OCI-M2 (cell line): ENCODE measurements around the gene FAM89A.

Experiments used
- DNase-seq: peaks from one replicate; lab custom pipeline; 2025; ENCODE audit not compliant: unreplicated experiment; lab: John Stamatoyannopoulos, UW

The FAM89A gene

DNA sequence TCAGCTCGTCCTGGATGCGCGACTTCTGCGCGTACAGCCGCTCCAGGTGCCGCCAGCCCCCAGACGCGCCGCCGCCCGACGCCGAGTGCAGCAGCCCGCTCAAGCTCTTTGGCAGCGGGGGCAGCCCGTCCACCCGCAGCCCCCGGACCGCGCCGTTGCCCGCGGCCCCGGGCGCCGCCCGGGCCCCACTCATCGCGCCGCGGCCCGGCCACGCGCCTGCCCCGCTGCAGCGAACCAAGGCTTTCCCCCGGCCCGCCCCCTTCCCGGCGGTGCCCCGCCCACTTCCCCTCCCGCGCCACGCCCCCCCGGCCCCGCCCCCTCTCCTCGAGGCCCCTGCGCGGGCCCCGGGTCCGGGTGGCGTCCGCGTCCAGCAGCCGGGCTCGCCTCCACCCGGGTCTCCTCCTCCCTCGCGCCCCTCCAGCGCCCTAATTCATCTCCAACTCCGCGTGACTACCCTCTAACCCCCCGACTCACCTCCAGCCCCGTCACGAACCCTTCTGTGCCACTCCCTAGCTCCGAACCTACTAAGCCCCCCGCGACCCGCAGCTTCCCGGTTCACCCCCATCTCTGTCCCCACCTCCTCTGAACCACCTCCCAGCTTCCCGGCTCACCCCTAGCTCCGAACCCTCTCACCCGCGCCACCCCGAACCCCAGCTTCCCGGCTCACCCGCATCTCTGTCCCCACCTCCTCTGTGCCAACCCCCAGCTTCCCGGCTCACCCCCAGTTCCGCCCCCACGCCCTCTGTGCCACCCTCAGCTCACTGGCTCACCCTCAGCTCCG lies at the start of gene FAM89A:
TSS of gene FAM89A (minus strand) at position 236 of the 781 bp plus-strand sequence. CDS start at position 193, 43 bp downstream.
- DNase-seq = no peak

DNA sequence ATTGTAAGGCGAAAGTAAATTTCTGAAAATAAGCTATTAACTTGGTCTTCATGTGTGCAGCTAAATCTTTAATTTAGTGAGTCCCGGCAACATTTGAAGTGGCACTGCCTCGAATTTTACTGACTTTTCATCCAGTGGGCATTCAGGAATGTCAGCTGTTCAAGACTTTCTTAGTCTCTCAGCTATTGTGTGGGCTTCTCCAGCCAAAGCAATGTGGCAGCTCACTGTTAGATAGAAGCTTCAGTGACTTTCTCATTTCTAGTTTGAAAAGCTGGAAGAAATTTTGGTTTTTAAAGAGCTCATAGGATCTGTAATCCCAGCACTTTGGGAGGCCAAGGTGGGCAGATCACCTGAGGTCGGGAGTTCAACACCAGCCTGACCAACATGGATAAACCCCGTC lies 44.3 kb upstream of the FAM89A start:
- no peak for DNase-seq

DNA sequence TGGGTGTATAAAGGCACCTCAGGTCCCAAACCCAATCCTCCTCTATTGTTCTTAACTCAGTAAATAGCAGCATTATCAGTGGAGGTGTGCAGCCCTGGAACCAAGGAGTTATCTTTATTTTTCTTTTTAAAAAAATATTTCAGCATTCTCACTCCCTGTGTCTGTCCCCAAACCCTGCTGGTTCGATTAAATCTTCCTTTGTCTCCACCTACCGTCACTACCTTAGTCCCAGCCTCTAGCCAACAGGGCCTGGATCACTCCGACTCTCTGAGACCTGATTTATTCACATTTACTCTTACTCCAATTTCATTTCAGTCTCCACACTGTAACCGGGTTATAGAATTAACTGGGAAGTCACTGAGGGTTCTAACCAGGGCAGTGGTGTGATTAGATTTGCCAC lies 39.1 kb upstream of the FAM89A start:
- no peak for DNase-seq

DNA sequence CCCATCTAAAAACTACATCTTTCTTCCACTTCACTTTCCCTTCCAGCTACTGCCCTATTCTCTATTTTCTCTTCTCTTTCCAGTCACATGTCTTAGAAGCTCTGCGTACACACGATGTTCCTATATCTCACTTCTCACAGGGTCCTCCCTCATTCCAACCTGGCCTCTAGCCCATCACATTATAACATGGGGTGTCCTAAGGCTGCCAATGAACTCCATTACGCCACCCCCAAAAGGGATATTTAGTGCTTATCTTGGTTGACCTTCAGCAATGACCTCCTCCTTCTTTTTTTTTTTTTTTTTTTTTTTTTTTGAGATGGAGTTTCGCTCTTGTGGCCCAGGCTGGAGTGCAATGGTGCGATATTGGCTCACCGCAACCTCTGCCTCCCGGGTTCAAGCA lies 38.2 kb upstream of the FAM89A start:
- no peak for DNase-seq

DNA sequence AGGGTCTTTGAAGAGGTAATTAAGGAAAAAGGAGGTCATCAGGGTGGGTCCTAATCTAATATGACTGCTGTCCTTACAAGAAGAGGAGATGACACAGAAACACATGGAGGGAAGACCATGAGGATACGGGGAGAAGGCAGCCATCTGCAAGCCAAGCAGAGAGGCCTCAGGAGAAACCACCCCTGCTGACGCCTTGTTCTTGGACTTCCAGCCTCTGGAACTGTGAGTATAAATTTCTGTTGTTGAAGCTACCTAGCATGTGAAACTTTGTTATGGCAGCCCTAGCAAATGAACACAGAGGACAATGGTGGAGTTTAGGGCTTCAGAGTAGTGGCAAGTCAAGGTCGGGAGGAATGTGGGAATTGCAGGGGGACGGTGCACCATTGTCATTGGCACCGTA lies 36.7 kb upstream of the FAM89A start:
- no peak for DNase-seq

DNA sequence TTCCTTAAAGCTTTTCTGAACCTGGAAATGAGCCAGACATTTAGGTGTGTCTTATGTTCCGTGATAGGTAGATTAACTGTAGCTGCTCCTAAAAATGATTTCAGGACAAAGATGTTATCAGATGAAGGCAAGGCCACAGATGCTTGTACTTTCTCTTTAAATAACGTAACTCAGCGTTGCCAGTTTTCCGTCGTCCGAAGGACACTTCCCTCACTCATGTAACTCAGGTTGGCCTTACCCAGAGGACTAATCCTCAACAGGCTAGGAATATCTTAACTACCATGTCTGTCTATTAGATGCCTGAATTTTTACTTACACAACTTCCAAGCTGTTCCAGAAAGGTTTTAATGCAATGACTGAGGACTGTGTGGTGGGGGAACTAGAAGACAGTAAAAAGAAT lies 35.4 kb upstream of the FAM89A start:
- DNase-seq = no peak

DNA sequence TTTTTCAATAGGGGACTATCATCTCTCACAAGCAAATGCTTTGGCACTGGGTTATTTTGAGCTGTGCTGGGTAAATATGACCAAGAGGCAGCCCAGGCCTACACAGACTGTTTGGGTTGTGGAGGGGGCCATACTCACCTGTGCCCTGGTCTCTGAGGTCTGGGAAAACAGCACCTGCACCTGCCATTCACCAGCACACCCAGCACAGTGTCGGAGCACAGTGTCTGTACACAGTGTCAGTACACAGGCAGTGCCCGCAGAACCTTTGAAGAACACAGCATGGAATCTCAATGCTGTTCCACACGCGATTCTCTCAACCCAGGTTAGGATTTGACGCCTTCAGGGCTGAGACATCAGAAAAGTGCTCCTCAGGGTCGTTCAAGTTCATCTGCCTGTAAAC lies 35.0 kb upstream of the FAM89A start:
- DNase-seq = no peak

DNA sequence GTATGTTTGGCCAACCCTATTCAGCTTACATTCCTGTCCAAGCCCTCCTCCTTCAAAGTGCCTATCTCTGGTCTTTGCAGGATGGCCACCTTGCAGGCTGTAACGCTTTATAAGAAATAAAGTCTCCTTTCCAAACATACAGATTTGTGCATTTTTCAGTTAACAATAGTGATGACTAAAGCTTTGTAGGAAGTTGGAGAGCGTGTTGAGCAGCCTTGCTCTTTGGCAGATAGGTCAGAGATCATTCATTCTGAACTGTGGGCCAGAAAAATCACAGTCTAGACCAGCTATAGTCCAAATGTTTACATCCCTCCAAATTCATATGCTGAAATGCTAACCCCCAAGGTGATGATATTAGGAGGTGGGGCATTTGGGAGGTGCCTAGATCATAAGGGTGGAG lies 34.0 kb upstream of the FAM89A start:
- DNase-seq = no peak

DNA sequence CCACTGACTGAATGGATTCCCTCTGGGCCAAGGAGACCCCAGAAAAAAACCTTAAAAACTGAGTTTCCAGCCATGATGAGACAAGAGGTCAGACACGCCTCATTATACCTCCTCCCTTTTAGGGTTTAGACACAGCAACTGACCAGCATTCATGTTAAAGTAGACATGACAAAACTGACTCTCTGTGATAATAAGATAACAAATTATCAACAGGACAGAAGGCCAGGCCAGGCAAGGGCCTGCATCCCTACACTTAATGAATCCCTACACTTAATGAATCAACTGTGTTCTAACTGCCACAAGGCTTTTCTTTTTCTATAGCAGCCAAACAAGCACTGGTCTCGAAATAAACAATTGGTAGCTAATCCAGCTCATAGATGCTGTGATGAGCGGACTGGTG lies 33.3 kb upstream of the FAM89A start:
- DNase-seq = no peak

DNA sequence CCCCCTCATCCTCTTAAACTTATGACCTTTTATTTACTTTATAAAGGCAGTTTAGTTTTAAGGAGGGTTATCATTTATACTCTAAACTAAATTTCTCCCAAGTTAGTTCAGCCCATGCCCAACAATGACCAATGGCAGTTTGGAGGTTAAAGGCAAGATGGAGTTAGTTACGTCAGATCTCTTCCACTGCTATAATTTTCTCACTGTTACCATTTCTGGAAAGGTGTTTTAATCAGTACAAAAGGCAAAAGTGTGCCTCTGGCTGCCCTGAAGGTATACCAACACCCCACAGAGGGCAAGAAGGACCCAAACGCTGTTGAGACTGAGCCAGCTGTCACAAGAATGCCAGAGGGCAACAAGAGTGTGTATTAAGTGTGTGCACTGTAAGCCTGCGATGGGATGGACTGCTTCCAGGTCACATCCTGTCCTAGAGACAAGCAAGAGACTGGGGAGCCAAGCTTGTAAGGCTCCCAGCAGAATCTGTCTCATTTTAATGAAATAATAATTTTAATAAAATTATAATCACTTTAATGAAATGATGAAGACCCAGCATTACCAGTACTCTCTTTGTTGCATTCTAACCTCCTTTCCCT lies 32.5 kb upstream of the FAM89A start:
- DNase-seq = no peak

DNA sequence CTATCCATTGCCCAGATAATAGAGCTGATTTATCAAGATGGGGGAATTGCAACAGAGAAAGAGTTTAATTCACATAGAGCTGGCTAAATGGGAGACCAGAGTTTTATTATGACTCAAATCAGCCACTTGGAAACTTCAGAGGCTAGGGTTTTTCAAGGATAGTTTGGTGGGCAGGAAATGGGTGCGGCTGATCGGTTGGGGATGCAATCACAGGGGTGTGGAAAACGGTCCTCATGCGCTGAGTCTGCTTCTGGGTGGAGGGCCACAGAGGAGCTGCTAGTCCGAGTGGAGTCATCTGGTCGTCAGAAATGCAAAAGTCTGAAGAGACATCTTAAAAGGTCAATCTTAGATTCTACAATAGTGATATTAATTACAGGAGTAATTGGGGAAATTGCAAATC lies 32.0 kb upstream of the FAM89A start:
- DNase-seq = no peak

DNA sequence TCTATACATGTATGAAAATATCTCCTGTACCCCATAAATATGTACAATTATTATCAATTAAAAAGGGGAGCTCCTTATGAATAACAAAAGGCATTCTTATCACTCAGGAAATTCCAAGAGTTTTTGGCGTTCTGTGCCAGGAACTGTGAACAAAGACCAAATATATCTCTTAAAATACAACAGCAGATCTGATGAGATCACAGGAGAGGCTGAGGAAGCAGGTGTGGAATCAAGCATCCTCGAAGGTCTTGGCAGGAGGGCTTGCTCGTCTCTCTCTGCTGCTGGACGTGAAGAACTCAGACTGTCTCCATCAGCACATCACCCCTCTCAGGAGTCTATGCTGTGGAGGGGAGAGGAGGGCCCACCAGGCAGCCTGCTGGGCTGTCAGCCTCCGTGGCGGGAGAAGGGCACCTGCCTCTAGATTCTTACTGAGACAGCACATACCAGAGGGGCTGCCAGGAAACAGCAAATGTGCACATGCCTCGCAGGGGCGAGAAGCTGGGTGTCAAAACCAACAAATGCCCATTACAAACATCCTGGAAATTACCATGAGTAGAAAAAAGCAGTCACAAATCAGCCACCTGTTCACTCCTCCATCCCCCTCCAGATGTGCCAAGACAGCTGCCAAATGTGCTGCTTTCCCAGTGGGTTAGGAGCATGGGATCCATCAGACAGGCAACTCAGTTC lies 30.8 kb upstream of the FAM89A start:
- no peak for DNase-seq

DNA sequence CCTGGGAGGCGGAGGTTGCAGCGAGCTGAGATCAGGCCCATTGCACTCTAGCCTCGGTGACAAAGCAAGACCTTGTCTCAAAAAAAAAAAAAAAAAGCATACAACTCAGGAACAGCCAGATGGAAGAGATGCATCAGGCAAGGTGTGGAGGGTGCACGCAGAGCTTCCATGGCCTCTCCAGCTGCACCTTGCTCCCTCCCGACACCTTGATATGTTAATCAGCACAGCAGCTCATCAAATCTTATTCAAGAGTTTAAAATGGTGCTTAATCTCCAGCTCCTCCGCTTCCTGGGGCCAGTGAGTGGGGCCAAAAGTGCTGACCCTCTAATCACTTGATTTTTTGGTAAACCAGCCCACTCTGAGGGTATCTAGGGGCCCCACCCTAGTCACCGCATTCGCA lies 29.3 kb upstream of the FAM89A start:
- no peak for DNase-seq

DNA sequence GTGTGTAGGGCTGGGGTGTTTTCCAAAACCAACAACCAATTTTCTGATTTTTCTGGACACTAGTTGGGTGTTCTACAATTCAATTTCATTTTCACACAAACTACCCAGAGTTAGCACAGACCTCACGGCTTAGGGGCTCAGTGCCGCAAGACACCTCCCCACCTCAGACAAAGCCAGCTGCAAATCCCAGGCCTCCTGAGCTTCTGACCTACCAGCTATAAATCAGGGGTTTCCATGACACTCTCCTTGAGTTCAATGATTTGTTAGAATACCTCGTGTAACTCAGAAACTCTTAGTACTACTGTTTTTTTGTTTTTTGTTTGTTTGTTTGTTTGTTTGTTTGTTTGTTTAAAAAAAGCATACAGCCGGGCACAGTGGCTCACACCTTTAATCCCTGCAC lies 28.7 kb upstream of the FAM89A start:
- DNase-seq = no peak

DNA sequence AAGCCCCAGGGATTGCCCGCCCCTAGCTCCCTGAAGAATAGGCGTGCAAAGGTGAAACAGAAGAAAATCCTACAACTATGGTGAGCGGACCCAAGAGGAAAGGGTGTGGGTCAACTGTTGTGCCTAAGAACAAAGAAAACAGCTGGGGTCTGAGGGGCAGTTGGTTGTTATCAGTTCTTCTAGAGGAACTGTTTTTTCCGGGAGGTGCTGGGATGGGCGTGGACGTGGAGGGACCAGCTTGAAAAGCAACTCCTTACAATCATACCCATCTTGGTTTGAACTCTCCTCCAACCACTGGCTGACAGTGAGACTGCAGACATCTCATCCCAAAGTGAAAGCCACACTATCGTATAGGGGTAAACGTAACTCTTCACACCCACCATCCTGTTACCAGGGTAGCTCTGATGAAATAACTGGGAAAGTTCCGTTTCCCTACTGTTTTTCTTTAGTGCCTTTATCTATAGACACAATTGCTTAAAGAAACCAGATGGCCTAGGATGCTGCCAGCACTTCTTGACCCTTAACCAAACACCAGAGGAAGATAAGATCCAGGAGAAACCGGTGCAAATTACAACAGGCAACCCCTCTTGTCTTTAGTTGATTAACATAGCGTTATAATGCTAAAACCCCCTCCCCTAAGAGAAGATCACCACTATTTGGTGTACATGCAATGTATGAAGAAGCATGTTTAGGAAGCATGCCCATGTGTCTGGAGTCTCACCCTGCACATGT lies 25.6 kb upstream of the FAM89A start:
- peak; percentile 63 for DNase-seq

DNA sequence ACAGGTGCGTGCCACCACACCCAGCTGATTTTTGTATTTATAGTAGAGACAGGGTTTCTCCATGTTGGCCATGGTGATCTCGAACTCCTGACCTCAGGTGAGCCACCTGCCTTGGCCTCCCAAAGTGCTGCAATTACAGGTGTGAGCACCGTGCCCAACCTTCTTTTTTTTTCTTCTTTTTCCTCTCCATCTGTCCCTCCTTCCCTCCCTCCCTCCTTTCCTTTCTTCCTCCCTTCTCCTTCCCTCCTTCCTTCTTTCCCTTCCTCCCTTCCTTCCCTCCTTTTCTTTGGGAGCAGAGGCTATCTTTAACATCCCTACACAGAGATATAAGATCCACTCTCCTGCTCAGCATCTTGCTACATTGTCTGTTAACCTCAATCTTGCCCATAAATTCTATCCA lies 24.4 kb upstream of the FAM89A start:
- DNase-seq = no peak

DNA sequence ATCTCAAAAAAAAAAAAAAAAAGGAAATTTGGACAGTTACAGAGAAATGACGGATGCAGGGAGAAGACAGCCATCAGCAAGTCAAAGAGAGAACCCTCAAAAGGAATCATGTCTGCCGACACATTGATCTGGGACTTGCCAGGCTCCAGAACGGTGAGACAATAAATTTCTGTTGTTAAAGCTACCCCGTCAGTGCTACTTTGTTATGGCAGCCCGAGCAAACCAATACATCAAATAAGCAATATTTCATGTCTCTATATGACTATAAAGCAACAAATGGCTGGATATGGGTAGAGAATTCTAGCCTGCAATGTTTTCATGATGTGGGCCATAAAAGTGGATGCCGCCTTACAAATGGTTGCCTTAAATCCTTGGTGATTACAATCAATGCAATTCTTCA lies 23.3 kb upstream of the FAM89A start:
- DNase-seq = no peak

DNA sequence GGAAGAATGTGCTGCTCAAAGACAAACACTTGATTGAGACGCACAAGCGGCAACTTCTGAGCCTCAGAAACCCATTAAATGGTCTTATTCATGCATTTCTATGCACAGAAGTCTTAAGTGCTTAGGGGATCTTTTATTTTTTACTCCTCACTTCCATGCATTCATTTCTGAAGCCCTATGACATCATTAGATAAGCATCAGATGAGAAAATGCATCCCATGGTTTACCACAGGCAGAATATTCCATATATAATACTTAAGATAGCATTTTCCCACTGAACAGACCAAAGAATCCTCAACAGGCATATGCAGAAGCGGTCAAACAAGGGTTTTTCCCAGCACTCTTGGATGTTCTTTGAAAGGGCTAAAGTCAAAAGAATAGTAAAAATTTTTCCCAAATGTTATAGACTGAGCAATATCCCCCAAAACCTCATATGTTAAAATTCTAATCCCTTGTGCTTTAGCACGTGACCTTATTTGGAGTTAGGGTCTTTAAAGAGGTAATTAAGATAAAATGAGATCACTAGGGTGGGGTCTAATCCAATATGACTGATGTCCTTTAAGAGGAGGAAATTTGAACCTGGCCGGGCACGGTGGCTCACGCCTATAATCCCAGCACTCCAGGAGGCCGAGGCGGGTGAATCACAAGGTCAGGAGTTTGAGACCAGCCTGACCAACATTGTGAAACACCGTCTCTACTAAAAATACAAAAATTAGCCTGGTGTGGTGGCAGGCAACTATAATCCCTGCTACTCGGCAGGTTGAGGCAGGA lies 22.6 kb upstream of the FAM89A start:
- DNase-seq = no peak

DNA sequence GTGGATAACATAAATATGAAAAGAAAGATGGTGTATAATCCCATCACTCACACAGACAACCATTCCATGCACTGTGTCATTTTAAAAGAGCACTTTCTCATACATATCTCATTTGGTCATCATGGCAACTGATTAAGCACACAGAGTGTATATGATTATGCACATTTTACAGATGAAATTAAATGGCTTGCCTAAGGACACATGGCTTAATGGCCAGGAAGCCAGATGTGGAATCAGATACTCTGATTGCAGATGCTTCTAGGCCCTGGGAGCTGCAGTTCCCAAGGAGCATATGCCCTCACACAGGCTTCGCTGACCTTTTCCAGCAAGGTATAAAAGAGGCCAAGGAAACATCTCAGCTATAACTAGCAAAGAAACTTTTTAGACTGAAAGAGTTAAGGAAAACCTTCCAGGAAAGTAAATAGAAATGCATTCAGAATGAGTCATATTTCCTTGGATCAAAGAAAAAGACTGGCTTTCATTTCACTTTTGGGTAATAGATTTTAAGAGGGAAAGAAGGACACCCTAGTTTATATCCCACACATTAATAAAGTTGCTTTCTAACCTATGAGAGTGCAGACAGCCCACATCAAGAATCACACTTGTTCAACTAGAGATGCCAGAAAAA lies 19.6 kb upstream of the FAM89A start:
- DNase-seq = no peak

DNA sequence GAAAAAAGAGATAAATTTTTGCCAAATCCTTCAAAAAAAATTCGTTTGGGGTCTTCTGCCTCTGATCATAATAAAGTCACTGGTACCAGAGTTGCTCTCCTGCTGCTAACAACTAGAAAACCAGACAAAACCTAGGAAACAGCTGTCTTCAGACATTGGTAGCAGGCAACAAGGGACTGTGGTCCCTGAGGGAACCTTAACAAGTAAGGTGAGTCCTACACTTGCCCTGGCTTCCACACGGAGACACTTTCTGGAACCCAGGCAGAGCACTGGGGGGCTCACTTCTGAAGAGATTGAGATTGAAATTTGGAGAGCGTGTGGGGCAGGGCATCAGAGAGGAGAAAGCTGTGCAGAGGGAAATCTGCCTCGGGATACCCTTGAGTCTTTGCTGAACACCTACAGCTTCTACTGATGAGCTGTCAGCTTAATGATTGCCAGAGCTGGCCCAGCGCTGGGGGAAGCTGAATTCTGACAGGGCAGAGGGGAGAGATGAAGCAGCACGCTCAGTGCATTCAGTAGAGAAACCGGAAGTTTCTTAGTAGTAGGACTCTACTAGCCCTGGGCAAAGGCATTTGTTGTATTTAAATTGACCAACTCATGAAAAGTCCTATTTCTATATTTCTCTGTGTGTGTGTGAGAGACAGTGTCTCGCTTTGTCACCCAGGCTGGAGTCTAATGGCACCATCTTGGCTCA lies 18.5 kb upstream of the FAM89A start:
- DNase-seq = no peak
